ENCODE measurements around the gene BRINP1. TPM values are rescaled to one million over a fixed set of nuclear protein-coding genes. Genes with fewer than 3 reads are reported as not detected.

Gene BRINP1
- total RNA-seq, 1 experiment from 2014 or later = not detected

DNA sequence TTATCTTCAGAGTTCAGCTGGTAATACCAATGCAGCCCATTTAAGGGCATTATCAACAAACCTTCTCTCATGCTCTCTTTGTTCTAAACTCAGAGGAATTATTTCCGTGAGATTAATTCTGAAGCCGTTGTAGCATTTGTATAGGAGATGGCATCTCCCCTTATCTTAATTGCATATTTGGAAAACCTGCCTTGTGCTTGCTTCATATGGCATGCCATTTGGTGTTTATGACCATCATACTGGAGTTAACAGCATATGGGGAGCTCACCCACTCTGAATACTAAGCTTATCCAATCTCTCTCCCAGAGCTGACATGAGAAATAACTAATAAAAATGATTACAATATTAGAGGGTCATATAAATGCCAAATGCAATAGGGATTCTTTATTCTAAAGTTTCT, 243.2 kb downstream of the BRINP1 start:
- in situ Hi-C loops (cut with HindIII; ENCODE audit: low pct_unique_long_range_greater_than_20kb, low sequenced_read_pairs) = no loop called here
- DNase-seq (ENCODE audit: low read depth, low spot score) (no peak), ATAC-seq (no peak)
- Histone ChIP-seq H3K4me3 (ENCODE audit: low read depth in 2 of 2, low read length in 2 of 2) (no peak overlapping the region), H3K9me3 (ENCODE audit: control insufficient read depth, insufficient read depth, low read depth, low read length) (no peaks in the 10 kb centered on the region), H3K4me1 (ENCODE audit: control insufficient read depth, insufficient read depth, low read length) (no peaks in the 10 kb centered on the region), H3K36me3 (ENCODE audit: control insufficient read depth, insufficient read depth, low read length) (no peaks in the 10 kb centered on the region), H3K27ac (ENCODE audit: low read length) (no peak overlapping the region), H3K27me3 (ENCODE audit: control insufficient read depth, insufficient read depth, low read length) (no peaks in the 10 kb centered on the region)
- intact Hi-C loops (cut with micrococcal nuclease; ENCODE audit: unreplicated experiment) = no loop called here
- BruUV-seq (replicated peaks) = no TSS peak
- ChIA-PET CTCF (no interaction called here), POLR2A (no interaction called here)
- no peak for TF ChIP-seq SIN3A (IDR thresholded peaks at IDR 0.05; ENCODE audit: borderline replicate concordance, insufficient read depth, low read depth, low read length)
- TF ChIP-seq, protein P1, sequence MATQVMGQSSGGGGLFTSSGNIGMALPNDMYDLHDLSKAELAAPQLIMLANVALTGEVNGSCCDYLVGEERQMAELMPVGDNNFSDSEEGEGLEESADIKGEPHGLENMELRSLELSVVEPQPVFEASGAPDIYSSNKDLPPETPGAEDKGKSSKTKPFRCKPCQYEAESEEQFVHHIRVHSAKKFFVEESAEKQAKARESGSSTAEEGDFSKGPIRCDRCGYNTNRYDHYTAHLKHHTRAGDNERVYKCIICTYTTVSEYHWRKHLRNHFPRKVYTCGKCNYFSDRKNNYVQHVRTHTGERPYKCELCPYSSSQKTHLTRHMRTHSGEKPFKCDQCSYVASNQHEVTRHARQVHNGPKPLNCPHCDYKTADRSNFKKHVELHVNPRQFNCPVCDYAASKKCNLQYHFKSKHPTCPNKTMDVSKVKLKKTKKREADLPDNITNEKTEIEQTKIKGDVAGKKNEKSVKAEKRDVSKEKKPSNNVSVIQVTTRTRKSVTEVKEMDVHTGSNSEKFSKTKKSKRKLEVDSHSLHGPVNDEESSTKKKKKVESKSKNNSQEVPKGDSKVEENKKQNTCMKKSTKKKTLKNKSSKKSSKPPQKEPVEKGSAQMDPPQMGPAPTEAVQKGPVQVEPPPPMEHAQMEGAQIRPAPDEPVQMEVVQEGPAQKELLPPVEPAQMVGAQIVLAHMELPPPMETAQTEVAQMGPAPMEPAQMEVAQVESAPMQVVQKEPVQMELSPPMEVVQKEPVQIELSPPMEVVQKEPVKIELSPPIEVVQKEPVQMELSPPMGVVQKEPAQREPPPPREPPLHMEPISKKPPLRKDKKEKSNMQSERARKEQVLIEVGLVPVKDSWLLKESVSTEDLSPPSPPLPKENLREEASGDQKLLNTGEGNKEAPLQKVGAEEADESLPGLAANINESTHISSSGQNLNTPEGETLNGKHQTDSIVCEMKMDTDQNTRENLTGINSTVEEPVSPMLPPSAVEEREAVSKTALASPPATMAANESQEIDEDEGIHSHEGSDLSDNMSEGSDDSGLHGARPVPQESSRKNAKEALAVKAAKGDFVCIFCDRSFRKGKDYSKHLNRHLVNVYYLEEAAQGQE (IDR thresholded peaks at IDR 0.05; ENCODE audit: insufficient read depth in 1 of 2, low read depth in 2 of 2, low read length in 1 of 2) = no peak
- TF ChIP-seq TCF7L2 (IDR thresholded peaks at IDR 0.05; ENCODE audit: low read depth, low read length) = no peak
- TF ChIP-seq, protein P2, sequence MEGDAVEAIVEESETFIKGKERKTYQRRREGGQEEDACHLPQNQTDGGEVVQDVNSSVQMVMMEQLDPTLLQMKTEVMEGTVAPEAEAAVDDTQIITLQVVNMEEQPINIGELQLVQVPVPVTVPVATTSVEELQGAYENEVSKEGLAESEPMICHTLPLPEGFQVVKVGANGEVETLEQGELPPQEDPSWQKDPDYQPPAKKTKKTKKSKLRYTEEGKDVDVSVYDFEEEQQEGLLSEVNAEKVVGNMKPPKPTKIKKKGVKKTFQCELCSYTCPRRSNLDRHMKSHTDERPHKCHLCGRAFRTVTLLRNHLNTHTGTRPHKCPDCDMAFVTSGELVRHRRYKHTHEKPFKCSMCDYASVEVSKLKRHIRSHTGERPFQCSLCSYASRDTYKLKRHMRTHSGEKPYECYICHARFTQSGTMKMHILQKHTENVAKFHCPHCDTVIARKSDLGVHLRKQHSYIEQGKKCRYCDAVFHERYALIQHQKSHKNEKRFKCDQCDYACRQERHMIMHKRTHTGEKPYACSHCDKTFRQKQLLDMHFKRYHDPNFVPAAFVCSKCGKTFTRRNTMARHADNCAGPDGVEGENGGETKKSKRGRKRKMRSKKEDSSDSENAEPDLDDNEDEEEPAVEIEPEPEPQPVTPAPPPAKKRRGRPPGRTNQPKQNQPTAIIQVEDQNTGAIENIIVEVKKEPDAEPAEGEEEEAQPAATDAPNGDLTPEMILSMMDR (IDR thresholded peaks at IDR 0.05) = no peak
- no peak for TF ChIP-seq POLR2AphosphoS5 (IDR thresholded peaks at IDR 0.05; ENCODE audit: low read depth, low read length)

DNA sequence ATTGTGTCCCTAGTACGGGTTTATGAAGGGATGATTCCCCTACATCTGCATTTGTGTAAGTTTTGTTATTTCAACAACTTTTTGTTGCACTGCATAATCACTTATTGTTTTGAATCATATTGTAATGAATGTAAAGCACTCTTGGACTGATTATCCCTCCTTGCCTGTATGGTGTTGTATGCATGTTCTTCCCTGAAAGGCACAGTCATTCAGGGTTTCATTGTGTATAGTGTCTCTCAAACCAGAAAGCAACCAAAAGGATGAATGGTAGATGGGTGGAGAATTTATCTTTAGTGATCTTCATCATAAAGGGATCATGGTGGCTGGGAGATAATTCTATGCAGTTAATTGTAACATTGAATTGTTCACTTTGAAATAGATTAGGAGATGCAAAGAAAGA, 247.3 kb downstream of the BRINP1 start:
- H3K27ac ChIP-seq (ENCODE audit: low read length) = no peak overlapping the region
- TF ChIP-seq, protein P2 (IDR thresholded peaks at IDR 0.05) = no peak
- TF ChIP-seq TCF7L2 (IDR thresholded peaks at IDR 0.05; ENCODE audit: low read depth, low read length) = no peak
- TF ChIP-seq SIN3A (IDR thresholded peaks at IDR 0.05; ENCODE audit: borderline replicate concordance, insufficient read depth, low read depth, low read length) = no peak
- TF ChIP-seq POLR2AphosphoS5 (IDR thresholded peaks at IDR 0.05; ENCODE audit: low read depth, low read length) = no peak
- TF ChIP-seq, protein P1 (IDR thresholded peaks at IDR 0.05; ENCODE audit: insufficient read depth in 1 of 2, low read depth in 2 of 2, low read length in 1 of 2) = no peak
- no peaks in the 10 kb centered on the region for H3K36me3 ChIP-seq (ENCODE audit: control insufficient read depth, insufficient read depth, low read length)
- in situ Hi-C loops (cut with HindIII; ENCODE audit: low pct_unique_long_range_greater_than_20kb, low sequenced_read_pairs) = no loop called here
- no peaks in the 10 kb centered on the region for H3K9me3 ChIP-seq (ENCODE audit: control insufficient read depth, insufficient read depth, low read depth, low read length)
- ATAC-seq (no peak), DNase-seq (ENCODE audit: low read depth, low spot score) (no peak)
- no peaks in the 10 kb centered on the region for H3K27me3 ChIP-seq (ENCODE audit: control insufficient read depth, insufficient read depth, low read length)
- H3K4me3 ChIP-seq (ENCODE audit: low read depth in 2 of 2, low read length in 2 of 2) = no peak overlapping the region
- POLR2A ChIA-PET = no interaction called here
- intact Hi-C loops (cut with micrococcal nuclease; ENCODE audit: unreplicated experiment) = no loop called here
- H3K4me1 ChIP-seq (ENCODE audit: control insufficient read depth, insufficient read depth, low read length) = no peaks in the 10 kb centered on the region
- CTCF ChIA-PET = no interaction called here
- BruUV-seq (replicated peaks) = no TSS peak

Measured in Panc1 (cell line).